ENCODE results near the gene KRT81.
"Not testable (repeated sequence)": the region's sequence is repeated elsewhere in the genome, so short reads cannot be mapped to it uniquely, and the experiment has no call there.

KRT81 gene

GRCh38 chr12:52270541-52271070 is 20.7 kb downstream of the KRT81 start:
- DNase-seq = peak; percentile 46

- DNase-seq = peak; percentile 8
Measured at GRCh38 chr12:52268212-52268611, 23.1 kb downstream of the KRT81 start.

DNA sequence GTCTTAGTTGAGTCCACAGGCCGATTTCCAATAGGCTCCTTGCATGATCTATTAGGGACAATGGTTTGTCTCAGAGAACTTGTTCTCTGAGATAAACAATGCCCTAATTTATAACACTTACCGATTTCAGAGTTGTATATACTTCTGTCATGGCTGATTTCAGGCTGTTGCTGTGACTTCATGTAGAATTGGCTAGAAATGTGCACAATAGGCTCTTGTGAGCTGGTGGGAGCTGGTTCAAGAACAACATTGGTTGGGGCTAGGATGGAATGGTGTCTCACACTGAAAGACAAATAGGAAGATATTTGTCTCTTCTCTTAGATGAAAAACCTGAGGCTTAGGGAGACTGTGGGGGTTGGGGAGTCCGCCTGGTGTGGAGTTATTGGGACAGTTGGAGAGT is 23.6 kb downstream of the KRT81 start:
- DNase-seq = peak; percentile 12

DNA sequence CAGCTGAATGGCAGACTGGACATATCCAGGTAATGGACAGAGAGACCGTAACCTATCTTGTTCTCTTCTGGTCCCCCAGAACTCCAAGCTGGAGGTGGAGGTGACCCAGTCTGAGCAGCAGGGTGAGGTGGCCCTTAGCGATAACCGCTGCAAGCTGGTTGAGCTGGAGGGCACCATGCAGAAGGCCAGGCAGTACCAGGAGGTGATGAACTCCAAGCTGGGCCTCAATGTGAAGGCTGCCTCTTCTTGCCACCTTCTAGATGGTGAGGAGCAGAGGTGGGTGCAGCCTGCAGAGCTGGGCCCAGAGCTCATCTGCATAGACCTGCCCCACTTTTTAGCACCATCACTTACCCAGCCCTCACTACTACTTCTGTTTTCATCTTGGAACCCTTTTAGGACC is 24.1 kb downstream of the KRT81 start:
- peak; percentile 24 for DNase-seq

DNA sequence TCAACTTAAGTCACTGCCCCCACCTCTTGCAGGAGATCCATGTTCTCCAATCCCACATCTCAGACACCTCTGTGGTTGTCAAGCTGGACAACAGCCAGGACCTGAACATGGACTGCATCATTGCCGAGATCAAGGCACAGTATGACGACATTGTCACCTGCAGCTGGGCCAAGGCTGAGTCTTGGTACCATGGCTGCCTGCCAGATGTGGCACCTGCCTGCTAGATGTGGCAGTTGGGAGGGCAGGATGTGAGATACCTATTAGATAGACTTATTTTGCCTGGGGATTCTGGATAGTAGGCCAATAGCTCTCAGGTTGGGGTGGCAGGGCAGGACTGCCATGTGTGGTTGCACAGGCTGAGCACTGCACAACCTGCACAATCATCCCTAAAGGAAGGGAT is 24.8 kb downstream of the KRT81 start:
- DNase-seq = peak; percentile 44

GRCh38 chr12:52264435-52264825 is 26.9 kb downstream of the KRT81 start:
- DNase-seq = no peak

GRCh38 chr12:52263761-52264434 is 27.4 kb downstream of the KRT81 start:
- no peak for DNase-seq

GRCh38 chr12:52262286-52262685 is 29.0 kb downstream of the KRT81 start:
- DNase-seq = no peak

DNA sequence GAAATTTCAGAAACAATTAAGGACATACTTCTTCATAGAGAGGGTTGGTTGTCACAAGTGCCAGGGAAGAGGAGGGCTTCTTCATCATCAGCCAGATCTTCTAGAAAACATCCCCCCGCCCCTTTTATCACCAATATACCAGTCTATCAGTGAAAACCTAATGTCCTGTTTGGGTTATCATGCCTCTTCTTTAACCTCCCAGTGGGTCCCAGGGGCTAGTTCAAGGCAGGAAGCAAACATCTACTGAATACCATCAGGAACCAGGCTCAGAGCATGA is 30.2 kb downstream of the KRT81 start:
- no peak for DNase-seq

DNA sequence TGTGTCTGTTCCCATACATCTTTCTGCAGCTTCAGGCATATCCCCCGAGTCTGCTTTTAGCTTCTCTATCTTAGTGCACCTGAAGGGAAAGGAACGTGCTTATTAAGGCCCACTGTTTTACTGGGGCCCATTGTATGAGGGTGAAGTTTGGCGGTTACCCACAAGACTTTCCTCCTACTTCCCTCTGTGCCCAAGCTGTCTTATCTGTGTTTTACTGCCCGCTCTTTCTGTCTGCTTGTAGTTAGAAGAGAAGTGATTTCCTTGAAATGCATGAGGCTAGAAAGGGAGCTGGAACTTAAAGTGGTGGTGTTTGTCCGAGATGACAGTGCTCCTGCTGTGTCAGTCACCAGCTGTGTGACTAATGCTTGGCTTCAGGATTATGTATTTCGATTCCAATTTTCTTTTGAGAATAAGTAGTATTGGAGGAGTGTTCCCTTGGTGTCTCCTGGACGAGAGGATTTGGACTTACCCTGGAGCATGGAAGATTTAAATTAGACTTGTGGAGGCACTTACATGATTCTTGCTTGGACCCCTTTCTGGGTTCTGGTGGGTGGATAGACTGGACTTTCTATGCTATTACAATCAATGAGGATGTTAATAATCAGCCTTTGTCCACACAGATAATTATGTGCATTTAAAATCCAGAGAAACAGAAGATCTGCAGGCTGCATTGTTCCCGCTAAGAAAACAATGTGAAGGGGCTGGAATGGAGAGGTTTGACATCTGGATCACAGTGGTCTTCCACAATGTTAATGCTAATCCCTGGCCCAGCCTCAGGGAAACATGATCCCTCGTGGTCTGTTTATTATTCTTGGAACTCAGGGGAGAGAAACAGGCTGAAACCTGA is 30.8 kb downstream of the KRT81 start:
- no peak for DNase-seq

- no peak for DNase-seq
Measured at GRCh38 chr12:52259657-52260243, 31.6 kb downstream of the KRT81 start.

GRCh38 chr12:52258335-52258901 is 32.9 kb downstream of the KRT81 start:
- no peak for DNase-seq

DNA sequence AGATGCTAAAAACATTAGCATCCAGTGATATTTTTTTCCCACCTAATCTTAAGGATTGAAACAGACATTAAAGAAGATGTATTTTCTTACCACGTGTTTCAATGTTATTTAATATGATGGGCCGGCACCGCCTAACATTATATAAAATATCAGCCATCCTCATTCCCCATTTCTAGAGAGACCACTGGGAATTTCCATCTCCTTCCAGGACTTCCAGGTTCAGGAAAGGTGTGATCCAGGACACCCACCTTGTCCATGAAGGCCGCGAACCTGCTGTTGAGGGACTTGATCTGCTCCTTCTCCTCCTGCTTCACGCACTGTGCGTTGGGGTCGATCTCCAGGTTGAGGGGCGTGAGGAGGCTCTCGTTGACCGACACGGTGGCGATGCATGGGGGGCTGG is 33.4 kb downstream of the KRT81 start:
- not testable (repeated sequence) for DNase-seq

- no peak for DNase-seq
Measured at GRCh38 chr12:52257074-52257551, 34.2 kb downstream of the KRT81 start.

DNA sequence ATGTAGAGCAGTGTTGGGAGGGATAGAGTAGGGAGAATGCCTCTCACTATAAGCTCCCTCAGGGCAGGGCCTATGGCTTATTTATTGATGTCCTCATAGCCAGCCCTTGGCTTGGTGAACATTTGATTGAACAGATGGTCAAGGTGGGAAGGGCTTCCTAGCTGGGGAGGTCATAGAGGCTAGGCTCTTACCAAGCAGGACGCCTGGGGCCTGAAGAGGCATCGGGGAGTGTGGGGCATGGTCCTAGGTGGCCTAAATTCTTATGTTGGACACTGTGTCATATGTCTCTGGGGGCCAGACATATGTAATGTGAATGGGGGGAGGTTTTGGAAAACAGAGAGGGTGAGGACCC is 34.8 kb downstream of the KRT81 start:
- DNase-seq = no peak

- no peak for DNase-seq
Measured at GRCh38 chr12:52255926-52256583, 35.3 kb downstream of the KRT81 start.

DNA sequence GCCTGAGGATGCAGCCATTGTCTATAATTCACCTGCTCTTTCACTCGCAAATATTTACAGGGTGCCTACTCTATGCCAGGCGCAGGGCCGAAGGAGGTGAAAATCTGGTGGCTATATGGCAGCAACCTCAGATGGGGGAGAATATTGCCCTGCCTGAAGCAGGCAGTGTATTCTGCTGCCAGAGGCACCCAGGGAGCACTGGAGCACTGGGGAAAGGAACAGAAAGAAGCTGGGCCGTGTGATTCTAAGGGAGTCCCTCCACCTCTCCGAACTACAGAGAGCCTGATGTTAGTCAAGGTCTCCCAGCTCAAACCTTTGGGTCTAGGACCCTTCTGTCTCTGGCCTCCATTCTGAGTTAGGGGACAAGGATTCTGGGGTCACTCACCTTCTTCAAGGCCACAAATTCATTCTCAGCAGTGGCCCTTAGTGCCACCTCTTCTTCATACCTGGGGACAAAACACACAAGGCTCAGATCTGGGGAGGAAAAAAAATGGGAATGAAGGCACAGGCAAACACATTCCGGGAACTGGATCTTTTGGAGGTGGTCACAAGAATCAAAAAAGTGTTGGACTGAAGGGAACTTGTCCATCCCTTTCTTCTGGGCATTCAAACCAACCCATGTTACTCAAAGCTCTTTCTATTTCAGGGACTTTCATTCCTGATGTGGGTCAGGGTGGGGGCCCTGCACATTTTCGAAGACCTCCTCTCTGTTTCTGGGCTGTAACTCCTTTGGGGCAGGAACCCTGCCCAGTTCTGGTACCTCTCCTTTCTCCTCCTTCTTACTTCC is 36.2 kb downstream of the KRT81 start:
- no peak for DNase-seq

- no peak for DNase-seq
Measured at GRCh38 chr12:52254180-52254964, 37.0 kb downstream of the KRT81 start.

DNA sequence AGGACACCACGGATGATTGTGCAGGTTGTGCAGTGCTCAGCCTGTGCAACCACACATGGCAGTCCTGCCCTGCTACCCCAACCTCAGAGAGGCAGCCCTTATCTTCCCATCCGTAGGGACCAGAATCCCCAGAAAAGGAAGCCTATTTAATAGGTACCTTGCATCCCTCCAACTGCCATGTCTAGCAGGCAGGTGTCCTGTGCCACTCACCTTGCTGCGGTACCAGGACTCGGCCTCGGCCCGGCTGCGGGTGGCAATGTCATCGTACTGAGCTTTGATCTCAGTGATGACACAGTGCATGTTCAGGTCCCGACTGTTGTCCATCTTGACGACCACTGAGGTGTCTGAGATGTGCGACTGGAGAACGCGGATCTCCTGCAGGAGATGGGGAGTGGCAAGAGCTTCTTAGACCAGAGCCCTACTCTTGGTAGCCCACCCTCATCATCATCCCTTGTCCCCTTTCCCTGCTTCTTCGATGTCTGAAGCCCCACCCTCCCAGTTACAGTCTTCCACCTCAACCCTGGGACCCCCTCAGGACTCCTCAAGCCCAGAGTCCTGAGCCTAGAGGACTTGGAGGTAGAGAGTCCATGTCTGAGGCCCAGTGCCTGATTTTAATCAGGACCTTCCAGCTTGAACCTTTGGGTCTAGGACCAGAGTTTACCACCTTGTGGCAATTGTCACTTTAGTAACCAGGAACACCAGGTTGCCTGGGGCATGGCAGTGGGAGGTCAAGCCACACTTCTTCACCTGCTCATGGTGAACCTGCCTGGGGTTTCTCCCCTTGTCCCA is 37.7 kb downstream of the KRT81 start:
- DNase-seq = no peak

DNA sequence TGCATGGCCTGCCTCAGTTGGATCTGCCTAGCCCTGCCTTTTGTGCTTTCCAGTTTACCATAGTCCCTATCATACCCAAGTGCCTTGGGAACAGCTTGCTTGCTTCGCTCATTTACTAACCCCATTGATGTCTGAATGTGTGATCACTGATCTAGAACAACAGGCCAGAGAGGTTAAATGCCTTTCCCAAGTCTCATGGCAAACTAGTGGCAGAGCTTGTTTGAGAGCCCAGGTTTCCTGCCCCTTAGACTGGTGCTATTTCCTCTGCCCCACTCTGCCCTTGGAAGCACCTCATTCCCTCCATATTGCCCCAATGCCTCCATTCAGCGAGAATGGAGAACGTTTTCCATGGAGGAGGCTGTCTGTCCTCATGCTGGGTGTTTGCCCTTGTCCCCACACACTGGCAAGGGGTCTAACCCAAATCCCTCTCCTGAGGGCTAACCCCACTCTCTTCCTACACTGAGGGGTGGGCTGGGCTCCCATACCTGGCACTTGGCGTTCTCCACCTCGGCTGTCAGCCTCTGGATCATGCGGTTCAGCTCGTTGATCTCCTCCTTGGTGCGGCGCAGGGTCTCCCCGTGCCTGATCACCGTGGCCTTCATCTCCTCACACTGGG is 38.5 kb downstream of the KRT81 start:
- DNase-seq = no peak

Measured in activated effector memory CD4-positive, alpha-beta T cell treated with anti-CD3 and anti-CD28 coated beads, Interleukin-2, amount 50 U/mL, for 16 hours (primary cell).